HL-60/S4 treated with retinoic acid at 250 ng/mL for 4 days and 3 days (cell line): ENCODE measurements around the gene CLCF1.

ENCODE experiments used
- in situ Hi-C: fragments of 300-500 bp; cut with MboI; formaldehyde crosslinking; loops from 2 replicates; pipeline ENCODE4 v1.7.0; 2022; ENCODE audit warnings: low sequenced_read_pairs

CLCF1 gene

GRCh38 chr11:67372993-67373647 is at the start of gene CLCF1:
Gene CLCF1 (minus strand): TSS chr11:67373598. CDS start chr11:67373539, 59 bp downstream.
- in situ Hi-C loops: no loop called here

GRCh38 chr11:67422891-67423290 is 49.5 kb upstream of the CLCF1 start:
- in situ Hi-C loops: no loop called here

DNA sequence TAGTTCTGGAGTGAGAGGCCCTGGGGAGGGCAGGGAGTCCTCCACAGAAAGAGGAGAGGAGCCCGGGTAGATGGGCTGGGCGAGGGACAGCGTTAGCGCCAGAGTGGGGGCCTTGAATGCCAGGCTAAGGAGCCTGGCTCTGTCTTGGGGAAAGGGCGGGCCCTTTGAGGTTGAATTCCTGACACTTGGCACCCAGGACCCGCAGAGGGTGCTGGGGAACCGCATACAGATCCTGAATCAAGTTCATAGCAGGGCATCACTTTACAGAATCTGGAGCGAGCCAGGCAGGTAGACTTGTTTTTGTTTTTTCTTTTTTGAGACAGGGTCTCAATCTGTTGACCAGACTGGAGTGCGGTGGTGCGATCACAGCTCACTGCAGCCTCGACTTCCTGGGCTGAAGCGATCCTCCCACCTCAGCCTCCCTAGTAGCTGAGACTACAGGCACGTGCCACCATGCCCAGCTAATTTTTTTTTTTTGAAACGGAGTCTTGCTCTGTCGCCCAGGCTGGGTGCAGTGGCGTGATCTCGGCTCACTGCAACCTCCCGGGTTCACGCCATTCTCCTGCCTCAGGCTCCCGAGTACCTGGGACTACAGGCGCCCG is 48.1 kb upstream of the CLCF1 start:
- in situ Hi-C loops: no loop called here

- in situ Hi-C loops: no loop called here
Observed at GRCh38 chr11:67420646-67421429, 47.4 kb upstream of the CLCF1 start.

DNA sequence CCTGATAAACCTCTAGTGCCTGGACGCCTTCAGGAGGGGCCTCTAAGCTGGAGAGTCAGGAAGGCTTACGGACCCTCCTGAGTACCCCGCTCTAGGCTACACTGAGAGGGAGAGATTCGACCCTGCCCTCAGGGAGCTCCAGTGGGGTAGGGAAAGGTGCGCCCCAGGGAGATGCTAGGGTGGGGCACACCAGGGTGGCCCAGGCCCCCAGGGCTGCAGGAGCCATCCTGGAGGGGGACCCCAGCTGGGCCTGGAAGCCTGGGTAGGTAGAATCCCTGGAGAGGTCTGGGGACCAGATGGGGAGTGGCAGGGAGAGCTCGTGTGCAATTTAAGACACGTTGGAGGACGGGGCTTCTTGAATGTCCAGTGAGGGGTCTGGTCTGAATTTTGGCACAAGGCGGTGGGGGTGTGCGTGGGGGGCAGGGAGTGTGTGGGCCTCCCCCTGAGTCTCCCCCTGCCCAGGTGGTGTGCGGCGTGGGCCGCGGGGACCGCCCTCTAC is 46.8 kb upstream of the CLCF1 start:
- in situ Hi-C loops: no loop called here

DNA sequence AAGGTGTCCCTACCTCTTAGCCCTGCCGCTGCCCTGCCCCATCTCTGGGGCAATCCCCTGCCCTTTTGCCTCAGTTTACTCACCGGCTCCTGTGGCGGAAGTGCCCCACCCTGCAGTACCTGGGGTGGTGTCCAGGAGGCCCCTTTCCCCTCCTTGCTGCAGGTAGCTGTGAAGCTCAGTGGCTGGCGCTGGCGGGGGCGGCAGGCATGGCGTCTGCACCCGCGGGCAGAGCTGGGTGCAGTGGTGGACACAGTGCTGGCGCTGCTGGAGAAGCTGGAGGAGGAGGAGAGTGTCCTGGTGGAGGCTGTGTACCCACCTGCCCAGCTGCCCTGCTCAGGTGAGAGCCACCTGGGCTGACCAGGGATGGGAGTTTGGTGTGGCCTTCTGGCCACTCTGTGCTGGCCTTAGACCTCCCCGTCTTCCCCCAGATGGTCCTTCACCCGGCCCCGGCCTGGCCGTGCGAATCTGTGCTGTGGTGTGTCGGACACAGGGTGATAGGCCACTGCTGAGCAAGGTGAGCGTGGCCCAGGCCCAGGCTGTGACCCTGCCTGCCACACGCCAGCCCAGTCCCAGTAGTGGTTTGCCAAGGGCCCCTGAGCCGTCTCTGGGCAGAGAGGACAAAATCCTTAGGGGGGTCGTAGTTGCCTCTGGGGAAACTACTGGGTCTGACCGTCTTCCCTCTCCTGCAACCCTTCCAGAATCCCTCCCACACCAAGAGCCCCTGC is 46.1 kb upstream of the CLCF1 start:
- in situ Hi-C loops: no loop called here

DNA sequence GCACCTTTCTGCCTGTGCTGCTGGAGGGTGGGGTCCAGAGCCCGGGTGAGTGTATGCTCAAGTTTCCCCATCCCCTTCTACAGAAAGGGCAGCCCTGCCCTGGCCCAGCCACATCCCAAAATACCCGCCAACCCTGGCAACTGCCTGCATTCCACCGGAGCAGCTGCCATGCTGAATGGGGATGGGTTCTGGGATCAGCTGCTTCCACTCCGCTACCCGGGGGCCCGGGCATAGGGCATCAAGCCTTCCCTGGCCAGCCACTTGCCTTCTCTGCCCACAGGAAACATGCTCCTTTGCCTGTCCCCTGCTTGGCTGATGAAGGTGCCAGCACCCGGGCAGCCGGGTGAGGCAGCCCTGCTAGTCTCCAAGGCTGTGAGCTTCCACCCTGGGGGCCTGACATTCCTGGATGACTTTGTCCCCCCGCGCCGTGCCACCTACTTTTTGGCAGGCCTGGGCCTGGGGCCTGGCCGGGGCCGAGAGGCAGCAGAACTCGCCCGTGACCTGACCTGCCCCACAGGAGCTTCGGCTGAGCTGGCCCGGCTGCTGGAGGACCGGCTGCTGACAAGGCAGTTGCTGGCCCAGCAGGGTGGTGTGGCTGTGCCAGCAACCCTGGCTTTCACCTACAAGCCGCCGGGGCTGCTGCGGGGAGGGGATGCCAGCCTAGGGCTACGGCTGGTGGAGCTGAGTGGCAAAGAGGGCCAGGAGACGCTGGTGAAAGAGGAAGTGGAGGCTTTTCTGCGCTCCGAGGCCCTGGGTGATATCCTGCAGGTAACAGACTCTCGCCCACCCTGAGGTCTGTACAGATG is 45.3 kb upstream of the CLCF1 start:
- in situ Hi-C loops: no loop called here

GRCh38 chr11:67417425-67417824 is 44.0 kb upstream of the CLCF1 start:
- in situ Hi-C loops: no loop called here

DNA sequence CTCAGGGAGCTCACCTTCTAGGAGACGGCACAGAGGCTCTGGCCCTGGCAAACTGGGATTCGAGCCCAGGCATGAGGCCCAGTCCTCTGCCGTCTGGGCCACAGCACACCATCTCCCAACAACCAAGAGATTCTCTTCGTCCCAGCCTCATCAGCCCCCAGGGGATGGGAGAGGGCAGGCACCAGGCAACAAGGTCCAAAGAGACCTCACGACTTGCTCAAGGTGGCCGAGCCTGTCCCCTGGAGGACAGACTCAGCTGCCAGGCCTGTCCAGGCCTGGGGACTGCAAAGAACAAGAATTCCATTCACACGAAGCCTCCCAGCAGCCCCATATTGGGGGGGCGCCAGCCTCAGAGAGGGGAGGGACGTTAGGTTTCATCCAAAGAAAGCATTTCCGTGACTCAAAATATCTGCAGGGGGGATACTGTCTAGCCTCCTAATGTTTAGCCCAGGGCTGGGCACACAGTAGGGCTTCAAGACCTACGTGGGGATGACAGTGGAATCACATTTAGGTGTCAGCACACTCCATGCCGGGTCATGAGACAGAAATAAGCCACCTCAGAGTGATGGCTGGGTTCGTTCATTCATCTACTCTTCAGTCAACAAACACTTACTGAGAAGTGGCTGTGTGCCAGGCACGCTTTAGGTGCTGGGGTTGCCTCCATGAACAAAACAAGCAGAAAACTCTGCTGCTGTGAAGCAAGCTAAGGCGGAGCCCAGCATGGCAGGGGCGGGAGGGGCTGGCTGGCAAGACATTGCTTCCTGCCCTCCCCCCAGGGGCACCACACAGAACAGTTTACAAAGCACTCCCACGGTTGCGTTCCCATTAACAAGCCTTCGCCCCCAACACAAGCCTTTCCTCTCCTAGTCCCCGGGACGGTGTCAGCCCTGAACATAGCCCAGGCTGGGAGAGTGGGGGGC is 43.3 kb upstream of the CLCF1 start:
- in situ Hi-C loops: no loop called here

- in situ Hi-C loops: no loop called here
Observed at GRCh38 chr11:67415501-67416304, 42.3 kb upstream of the CLCF1 start, which contains the start of gene CARNS1. Gene CARNS1 (plus strand): TSS chr11:67415678. CDS start chr11:67416200, 522 bp downstream.

GRCh38 chr11:67413266-67413849 is 40.0 kb upstream of the CLCF1 start:
- in situ Hi-C loops: no loop called here

- in situ Hi-C loops: no loop called here
Observed at GRCh38 chr11:67412495-67413179, 39.2 kb upstream of the CLCF1 start.

GRCh38 chr11:67411785-67412152 is 38.4 kb upstream of the CLCF1 start:
- in situ Hi-C loops: no loop called here

- in situ Hi-C loops: no loop called here
Observed at GRCh38 chr11:67410984-67411784, 37.8 kb upstream of the CLCF1 start.

DNA sequence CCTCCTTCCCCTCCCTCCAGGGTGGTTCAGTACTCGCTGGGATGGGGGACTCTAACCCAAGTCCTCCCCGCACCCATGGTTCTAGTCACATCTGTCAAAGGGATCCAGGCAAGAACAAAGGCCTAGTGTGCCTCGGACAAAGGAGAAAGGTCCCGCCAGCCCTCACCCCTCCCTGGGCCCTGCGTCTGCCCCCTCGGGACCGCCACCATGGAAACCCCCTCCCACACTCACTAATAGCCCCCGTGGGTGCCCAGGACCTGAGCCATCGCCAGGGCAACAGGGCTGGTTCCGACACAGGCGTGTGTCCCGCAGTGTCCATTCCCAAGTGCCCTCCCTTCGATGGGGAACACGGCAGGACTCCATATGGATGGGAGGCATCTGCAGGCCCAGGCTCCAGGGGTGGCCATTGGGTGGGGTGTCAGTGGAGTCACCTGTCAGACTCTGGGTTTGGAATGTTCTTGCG is 37.0 kb upstream of the CLCF1 start:
- in situ Hi-C loops: no loop called here

GRCh38 chr11:67409781-67410368 is 36.5 kb upstream of the CLCF1 start:
- in situ Hi-C loops: no loop called here
